B cell (primary cell): ENCODE results near the gene KRTAP4-9. TPM values are rescaled to one million over a fixed set of nuclear protein-coding genes. Genes with fewer than 3 reads are reported as not detected.
"Not testable (repeated sequence)": the region's sequence is repeated elsewhere in the genome, so short reads cannot be mapped to it uniquely, and the experiment has no call there.

Experiments
- ATAC-seq: fragments of 200-7000 bp; cut with Tn5 transposase; one replicate; pipeline ENCODE4 v1.10.0; 2021; ENCODE audit warnings: low read depth, mild to moderate bottlenecking, moderate number of reproducible peaks, moderate library complexity
- CTCF ChIA-PET: fragments of 350-600 bp; sonication (Branson Sonifier 250); formaldehyde crosslinking; loops from one replicate; lab custom pipeline; 2021; ENCODE audit warnings: antibody characterized with exemption, inconsistent platforms; lab: Charles Lee
- POLR2A ChIA-PET: fragments of 350-600 bp; sonication (Branson Sonifier 250); formaldehyde crosslinking; loops from one replicate; lab custom pipeline; 2021; ENCODE audit warnings: antibody characterized with exemption; lab: Charles Lee
- DNase-seq: peaks from one replicate; pipeline ENCODE4 v3.0.0; 2013
- H2AFZ ChIP-seq: 2 replicates; pipeline ENCODE4 v1.6.1; 2012; ENCODE audit warnings: mild to moderate bottlenecking, low read depth, low read length; ENCODE audit not compliant: insufficient read depth, poor library complexity, severe bottlenecking
- H3K27ac ChIP-seq, 2 donors: 1 replicate in 1 of 2; 2 replicates in 1 of 2; pipeline ENCODE4 v1.5.1; 2012 to 2013; ENCODE audit warnings: low read length in 2 of 2, mild to moderate bottlenecking in 2 of 2, moderate library complexity in 1 of 2
- H3K27me3 ChIP-seq, 4 experiments: fragments of 200-600 bp in 1 of 4; sonication (generic) in 1 of 4; replicated peaks in 1 of 4; 1 replicate in 2 of 4; 2 replicates in 2 of 4; pipeline versions ENCODE4 v1.6.1 to v1.7.0; 2013 to 2016; ENCODE audit warnings: low read length in 3 of 4, mild to moderate bottlenecking in 2 of 4, mixed read lengths in 1 of 4, moderate library complexity in 1 of 4; ENCODE audit not compliant: insufficient read depth in 4 of 4, control insufficient read depth in 3 of 4; ENCODE audit errors: control extremely low read depth in 1 of 4
- H3K36me3 ChIP-seq, 2 experiments: replicated peaks in 1 of 2; 1 replicate in 1 of 2; 2 replicates in 1 of 2; pipeline versions ENCODE4 v1.6.1 to v1.7.1; 2013; ENCODE audit warnings: low read length in 1 of 2; ENCODE audit not compliant: insufficient read depth in 2 of 2, control insufficient read depth in 1 of 2; ENCODE audit errors: control extremely low read depth in 1 of 2, extremely low read depth in 1 of 2
- H3K4me1 ChIP-seq, 2 donors: fragments of 200-600 bp in 1 of 2; sonication (generic) in 1 of 2; 1 replicate in 1 of 2; 2 replicates in 1 of 2; pipeline versions ENCODE4 v1.5.1 to v1.6.1; 2013 to 2017; ENCODE audit warnings: low read length in 2 of 2; ENCODE audit not compliant: control insufficient read depth in 2 of 2, insufficient read depth in 2 of 2
- H3K4me2 ChIP-seq: replicated peaks from 2 replicates; pipeline ENCODE3; 2012; ENCODE audit warnings: mild to moderate bottlenecking, low read depth, low read length; ENCODE audit not compliant: poor library complexity, severe bottlenecking
- H3K4me3 ChIP-seq, 5 experiments: fragments of 200-600 bp in 1 of 5; sonication (generic) in 1 of 5; 1 replicate in 3 of 5; 2 replicates in 2 of 5; pipeline versions ENCODE4 v1.5.1 to v1.7.0; 2011 to 2016; ENCODE audit warnings: low read length in 4 of 5, mild to moderate bottlenecking in 4 of 5, low read depth in 2 of 5, control low read depth in 1 of 5, moderate library complexity in 1 of 5; ENCODE audit not compliant: insufficient read depth in 1 of 5; ENCODE audit errors: control extremely low read depth in 1 of 5, extremely low read depth in 1 of 5
- H3K79me2 ChIP-seq: fragments of 200-600 bp; sonication (generic); one replicate; pipeline ENCODE4 v1.6.0; 2016; ENCODE audit warnings: low read length; ENCODE audit not compliant: control insufficient read depth, insufficient read depth
- H3K9ac ChIP-seq: fragments of 200-600 bp; sonication (generic); 2 replicates; pipeline ENCODE4 v1.6.1; 2017; ENCODE audit warnings: mild to moderate bottlenecking, low read length, moderate library complexity
- H3K9me3 ChIP-seq, 3 donors: one replicate each; pipeline versions ENCODE4 v1.6.1 to v1.7.1; 2013; ENCODE audit warnings: low read length in 2 of 3; ENCODE audit not compliant: control insufficient read depth in 2 of 3, insufficient read depth in 1 of 3; ENCODE audit errors: control extremely low read depth in 1 of 3
- H4K20me1 ChIP-seq: 2 replicates; pipeline ENCODE4 v1.6.0; 2012; ENCODE audit warnings: mild to moderate bottlenecking, low read length; ENCODE audit not compliant: insufficient read depth, control insufficient read depth, poor library complexity, severe bottlenecking
- H3K27ac Mint-ChIP-seq: one replicate; pipeline ENCODE4 v1.8.0; 2021; ENCODE audit warnings: mixed read lengths
- H3K27me3 Mint-ChIP-seq: one replicate; pipeline ENCODE4 v1.8.0; 2021; ENCODE audit warnings: mixed read lengths
- H3K4me1 Mint-ChIP-seq: one replicate; pipeline ENCODE4 v1.8.0; 2021; ENCODE audit warnings: mixed read lengths
- H3K4me3 Mint-ChIP-seq: one replicate; pipeline ENCODE4 v1.8.0; 2021; ENCODE audit warnings: mixed read lengths
- H3K9me3 Mint-ChIP-seq: one replicate; pipeline ENCODE4 v1.8.0; 2022; ENCODE audit warnings: mixed read lengths; ENCODE audit not compliant: insufficient read depth
- EZH2 ChIP-seq: IDR thresholded peaks from 2 replicates; pipeline ENCODE4 v1.6.1; 2012; ENCODE audit warnings: borderline replicate concordance, low read depth, mild to moderate bottlenecking, moderate library complexity, low read length; ENCODE audit not compliant: insufficient read depth, poor library complexity, severe bottlenecking
- WGBS: methylation state at CpG from one replicate; pipeline ENCODE4 v1.1.5; 2013; ENCODE audit warnings: missing lambda C conversion rate; ENCODE audit not compliant: insufficient coverage; 5-methylcytosine and 5-hydroxymethylcytosine counted together
- intact Hi-C: fragments of 100-400 bp; cut with micrococcal nuclease; formaldehyde crosslinking; loops from one replicate; pipeline ENCODE4 v1.10.0; 2022
- polyA plus RNA-seq: library from polyadenylated mRNA; depleted of rRNA; stranded (reverse); fragments of >200 nt; gene quantifications from 2 replicates; pipeline ENCODE4 v1.2.3, GENCODE V29; 2012
- total RNA-seq, 2 donors: library from RNA; stranded (reverse); fragments of 120-200 nt in 1 of 2; gene quantifications; 1 replicate in 1 of 2; 2 replicates in 1 of 2; pipeline versions ENCODE4 v1.2.3 to v1.2.4, GENCODE V29; 2013 to 2022
- TF ChIP-seq, protein P1 (sequence below): fragments of 200-600 bp; IDR thresholded peaks from one replicate; pipeline ENCODE4 v1.8.0; 2022; ENCODE audit warnings: antibody characterized with exemption, mild to moderate bottlenecking

The KRTAP4-9 gene
- total and polyA plus RNA-seq, 2 donors (not counting 1 experiment from before 2014, with no cell fraction given) = not detected

DNA sequence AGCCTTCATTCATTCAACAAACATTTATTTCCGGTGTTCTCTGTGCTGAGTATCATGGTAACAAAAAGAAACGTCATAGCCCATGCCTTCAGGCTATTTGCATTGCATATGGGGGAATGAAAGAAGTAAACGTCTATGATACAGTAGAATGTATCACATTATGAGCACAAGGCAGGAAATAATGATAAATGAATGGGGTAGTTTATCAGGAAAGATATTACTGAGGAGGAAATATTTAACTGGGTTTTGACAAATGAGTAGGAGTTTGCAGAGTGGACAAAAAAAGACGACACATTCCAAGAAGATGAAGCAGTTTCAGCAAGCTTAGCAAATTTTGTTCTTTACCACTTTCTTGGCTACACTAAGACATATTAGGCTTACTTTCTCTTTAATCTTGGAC, 22.6 kb upstream of the KRTAP4-9 start:
- H3K9me3 ChIP-seq = no peaks in the 10 kb centered on the region
- no peak overlapping the region for H3K4me3 ChIP-seq
- H4K20me1 ChIP-seq = no peaks in the 10 kb centered on the region
- Mint-ChIP-seq H3K9me3 (no peaks in the 10 kb centered on the region), H3K4me1 (no peaks in the 10 kb centered on the region), H3K27ac (no peak overlapping the region), H3K27me3 (peaks cover 28% of the 10 kb centered on the region), H3K4me3 (no peak overlapping the region)
- H3K79me2 ChIP-seq = no peaks in the 10 kb centered on the region
- H2AFZ ChIP-seq = no peak overlapping the region
- no peak for ATAC-seq
- ChIA-PET CTCF (no interaction called here), POLR2A (no interaction called here)
- no peak overlapping the region for H3K9ac ChIP-seq
- TF ChIP-seq, protein P1, sequence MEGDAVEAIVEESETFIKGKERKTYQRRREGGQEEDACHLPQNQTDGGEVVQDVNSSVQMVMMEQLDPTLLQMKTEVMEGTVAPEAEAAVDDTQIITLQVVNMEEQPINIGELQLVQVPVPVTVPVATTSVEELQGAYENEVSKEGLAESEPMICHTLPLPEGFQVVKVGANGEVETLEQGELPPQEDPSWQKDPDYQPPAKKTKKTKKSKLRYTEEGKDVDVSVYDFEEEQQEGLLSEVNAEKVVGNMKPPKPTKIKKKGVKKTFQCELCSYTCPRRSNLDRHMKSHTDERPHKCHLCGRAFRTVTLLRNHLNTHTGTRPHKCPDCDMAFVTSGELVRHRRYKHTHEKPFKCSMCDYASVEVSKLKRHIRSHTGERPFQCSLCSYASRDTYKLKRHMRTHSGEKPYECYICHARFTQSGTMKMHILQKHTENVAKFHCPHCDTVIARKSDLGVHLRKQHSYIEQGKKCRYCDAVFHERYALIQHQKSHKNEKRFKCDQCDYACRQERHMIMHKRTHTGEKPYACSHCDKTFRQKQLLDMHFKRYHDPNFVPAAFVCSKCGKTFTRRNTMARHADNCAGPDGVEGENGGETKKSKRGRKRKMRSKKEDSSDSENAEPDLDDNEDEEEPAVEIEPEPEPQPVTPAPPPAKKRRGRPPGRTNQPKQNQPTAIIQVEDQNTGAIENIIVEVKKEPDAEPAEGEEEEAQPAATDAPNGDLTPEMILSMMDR = no peak
- TF ChIP-seq EZH2 = no peak
- no peaks in the 10 kb centered on the region for H3K27me3 ChIP-seq
- no peaks in the 10 kb centered on the region for H3K4me1 ChIP-seq
- no peak overlapping the region for H3K27ac ChIP-seq
- no peaks in the 10 kb centered on the region for H3K36me3 ChIP-seq
- WGBS = no CpG with 5 or more reads among the region's 4 CpGs
- no peak for DNase-seq
- no peak overlapping the region for H3K4me2 ChIP-seq
- intact Hi-C loops = no loop called here

DNA sequence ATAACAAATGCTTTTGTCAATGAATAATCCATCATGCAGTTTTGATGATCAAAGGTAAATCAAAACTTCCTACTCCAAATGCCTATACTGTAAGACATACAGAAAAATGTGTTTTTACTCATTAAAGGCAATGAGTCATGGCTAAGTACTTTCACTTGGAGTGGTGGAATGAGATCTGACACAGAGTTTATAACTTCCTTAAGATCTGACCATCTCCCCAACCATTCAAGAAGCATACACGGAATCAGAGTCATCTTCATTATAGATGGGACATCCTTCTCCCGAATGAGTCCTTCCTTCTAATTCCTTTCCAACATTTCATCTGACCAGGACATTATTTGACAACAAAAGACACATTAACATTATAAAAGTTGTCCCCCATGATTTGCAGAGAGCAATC, 21.8 kb upstream of the KRTAP4-9 start:
- intact Hi-C loops, H2AFZ ChIP-seq, H3K27ac ChIP-seq, H3K4me2 ChIP-seq, ATAC-seq, POLR2A ChIA-PET, H3K79me2 ChIP-seq, H3K9me3 Mint-ChIP-seq, H3K27ac Mint-ChIP-seq, H3K4me3 Mint-ChIP-seq, H3K4me1 Mint-ChIP-seq, H3K9me3 ChIP-seq, H3K4me1 ChIP-seq, H4K20me1 ChIP-seq, DNase-seq, H3K4me3 ChIP-seq, H3K36me3 ChIP-seq, H3K27me3 ChIP-seq, CTCF ChIA-PET, H3K9ac ChIP-seq: not testable (repeated sequence)
- no CpG with 5 or more reads among the region's 2 CpGs for WGBS
- H3K27me3 Mint-ChIP-seq = peaks cover 24% of the 10 kb centered on the region

DNA sequence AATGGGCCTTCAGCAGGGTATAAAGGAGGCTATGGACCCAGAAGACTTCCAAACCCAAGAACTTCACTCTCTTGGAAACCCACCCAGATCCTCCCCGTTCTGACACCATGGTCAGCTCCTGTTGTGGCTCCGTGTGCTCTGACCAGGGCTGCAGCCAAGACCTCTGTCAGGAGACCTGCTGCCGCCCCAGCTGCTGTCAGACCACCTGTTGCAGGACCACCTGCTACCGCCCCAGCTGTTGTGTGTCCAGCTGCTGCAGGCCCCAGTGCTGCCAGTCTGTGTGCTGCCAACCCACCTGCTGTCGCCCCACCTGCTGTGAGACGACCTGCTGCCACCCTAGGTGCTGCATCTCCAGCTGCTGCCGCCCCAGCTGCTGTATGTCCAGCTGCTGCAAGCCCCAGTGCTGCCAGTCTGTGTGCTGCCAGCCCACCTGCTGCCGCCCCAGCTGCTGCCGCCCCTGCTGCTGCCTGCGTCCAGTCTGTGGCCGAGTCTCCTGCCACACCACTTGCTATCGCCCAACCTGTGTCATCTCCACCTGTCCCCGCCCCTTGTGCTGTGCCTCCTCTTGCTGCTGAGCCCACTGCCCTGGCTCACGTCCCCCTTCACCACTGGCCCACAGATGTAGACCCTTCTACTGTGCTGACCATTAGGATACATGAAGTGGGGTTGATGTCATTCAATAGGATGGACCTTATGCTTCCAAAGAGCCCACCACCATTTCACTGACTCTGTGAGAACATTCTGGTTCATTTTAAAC, 20.9 kb upstream of the KRTAP4-9 start, which contains the start of gene KRTAP4-7:
Gene KRTAP4-7, plus strand, starts transcription at position 51 of the 757 bp plus-strand sequence. Its CDS starts 57 bp downstream, at position 108.
- H3K36me3 ChIP-seq, ATAC-seq: not testable (repeated sequence)

More for the DNA sequence above, 20.9 kb upstream of the KRTAP4-9 start, which contains the start of gene KRTAP4-7:
- H3K27ac Mint-ChIP-seq, CTCF ChIA-PET, H3K9ac ChIP-seq, H3K79me2 ChIP-seq, H2AFZ ChIP-seq, H4K20me1 ChIP-seq, H3K4me1 Mint-ChIP-seq, H3K27ac ChIP-seq, H3K4me3 ChIP-seq, H3K4me2 ChIP-seq, H3K27me3 ChIP-seq, POLR2A ChIA-PET, H3K9me3 Mint-ChIP-seq, H3K4me1 ChIP-seq, DNase-seq, intact Hi-C loops, H3K9me3 ChIP-seq, H3K4me3 Mint-ChIP-seq: not testable (repeated sequence)
- 86% methylated on average over 11 of the region's 14 CpGs for WGBS
- peaks cover 24% of the 10 kb centered on the region for H3K27me3 Mint-ChIP-seq
